Measurements from ENCODE around the gene RLN1.

- no peak for TF ChIP-seq CTCF (IDR thresholded peaks at IDR 0.05; ENCODE audit: poor library complexity, severe bottlenecking)
- no peak for TF ChIP-seq TAF1 (IDR thresholded peaks at IDR 0.05; ENCODE audit: low read depth)
- no peak for TF ChIP-seq EZH2 (IDR thresholded peaks at IDR 0.05; ENCODE audit: borderline replicate concordance, insufficient read depth, low read length, poor library complexity, severe bottlenecking)
- no peak for TF ChIP-seq POLR2AphosphoS5 (IDR thresholded peaks at IDR 0.05)
- TF ChIP-seq RAD21 (conservative IDR thresholded peaks at IDR 0.05) = no peak
- no peak for TF ChIP-seq EP300 (conservative IDR thresholded peaks at IDR 0.05; ENCODE audit: poor library complexity, severe bottlenecking)
- TF ChIP-seq REST (IDR thresholded peaks at IDR 0.05; ENCODE audit: borderline replicate concordance) = no peak
- TF ChIP-seq SMC3 (conservative IDR thresholded peaks at IDR 0.05; ENCODE audit: poor library complexity) = no peak
Observed at GRCh38 chr9:5354184-5354583, 14.5 kb upstream of the RLN1 start.

All from neural cell (in vitro differentiated cells).